ENCODE data around the gene CCDC170.

- TF ChIP-seq POLR2A (IDR thresholded peaks at IDR 0.05; ENCODE audit: low read depth, low read length) (no peak), POLR2AphosphoS5 (IDR thresholded peaks at IDR 0.05; ENCODE audit: low read depth, low read length) (no peak)
Observed at GRCh38 chr6:151551223-151551857, 57.5 kb downstream of the CCDC170 start.
